Activated CD4-positive, CD25-positive, alpha-beta regulatory T cell treated with anti-CD3 and anti-CD28 coated beads, Interleukin-2, amount 50 U/mL, for 24 hours (primary cell): ENCODE results near the gene CDK5RAP2.
"Not testable (repeated sequence)": the region's sequence is repeated elsewhere in the genome, so short reads cannot be mapped to it uniquely, and the experiment has no call there.

Source experiments
- ATAC-seq, 2 donors: fragments of 150-1000 bp; cut with Tn5 transposase; one replicate each; pipeline ENCODE4 v1.10.0; 2021; ENCODE audit warnings: mild to moderate bottlenecking in 1 of 2, moderate library complexity in 1 of 2

The CDK5RAP2 gene

GRCh38 chr9:120542701-120543490, 37.1 kb downstream of the CDK5RAP2 start:
- ATAC-seq: no peak

DNA sequence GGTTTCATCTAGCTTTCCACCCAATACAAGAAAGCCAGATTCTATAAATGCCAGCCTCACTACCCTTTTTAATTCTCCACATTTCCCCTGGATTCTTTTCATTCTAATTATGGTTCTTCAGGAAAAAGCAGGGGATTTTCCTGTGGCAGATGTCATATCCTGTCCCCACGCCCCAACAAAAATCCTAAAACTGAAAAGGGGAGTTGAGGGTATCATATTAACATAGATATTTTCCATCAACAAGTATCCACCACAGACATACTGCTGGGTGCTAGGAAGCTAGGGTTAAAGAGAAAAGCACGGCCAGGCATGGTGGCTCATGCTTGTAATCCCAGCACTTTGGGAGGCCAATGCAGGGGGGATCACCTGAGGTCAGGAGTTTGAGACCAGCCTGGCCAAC, 38.0 kb downstream of the CDK5RAP2 start:
- ATAC-seq: no peak

DNA sequence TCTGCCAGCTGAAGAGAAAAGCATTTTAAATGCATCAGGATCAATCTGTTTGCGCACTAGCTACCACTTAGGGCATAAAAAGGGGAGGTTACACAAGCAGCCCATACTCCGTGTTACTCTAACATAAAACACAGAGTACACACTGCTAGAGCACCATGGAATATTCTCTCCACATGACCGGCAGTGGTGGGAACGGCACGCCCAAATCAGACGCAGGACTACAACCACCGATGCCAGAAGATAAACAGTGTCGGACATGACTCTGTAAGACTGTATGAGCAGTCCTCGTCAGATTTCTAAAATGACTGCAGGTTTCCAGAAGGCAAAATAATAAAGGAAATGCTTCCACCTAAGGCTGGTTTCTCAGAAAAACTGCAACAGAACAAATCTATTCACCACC, 40.0 kb downstream of the CDK5RAP2 start:
- ATAC-seq: no peak

- ATAC-seq: no peak
Observed at GRCh38 chr9:120538339-120538738, 41.6 kb downstream of the CDK5RAP2 start.

- no peak for ATAC-seq
Observed at GRCh38 chr9:120536949-120537640, 42.9 kb downstream of the CDK5RAP2 start.

GRCh38 chr9:120536094-120536493, 43.9 kb downstream of the CDK5RAP2 start:
- ATAC-seq: no peak

DNA sequence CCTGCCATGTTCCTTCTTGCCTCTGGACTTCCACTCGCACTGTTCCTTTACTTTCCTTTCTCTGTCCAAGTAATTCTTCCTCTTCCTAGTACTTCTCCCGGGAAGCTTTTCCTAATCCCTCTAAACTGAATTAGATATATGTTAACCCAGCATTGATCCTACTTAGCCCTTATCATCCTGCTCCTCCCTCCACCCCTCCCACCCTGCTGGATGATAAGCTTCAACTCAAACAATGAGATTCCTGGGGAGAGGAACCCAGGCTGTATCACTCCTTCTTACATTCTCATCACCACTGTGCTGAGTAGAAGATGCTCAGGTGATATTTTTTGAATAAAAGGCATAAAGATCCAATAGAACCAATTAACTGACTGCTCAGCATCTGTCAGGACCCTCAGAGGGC, 45.7 kb downstream of the CDK5RAP2 start:
- ATAC-seq: no peak

GRCh38 chr9:120532891-120533290, 47.1 kb downstream of the CDK5RAP2 start:
- ATAC-seq: no peak

- ATAC-seq: no peak
Observed at GRCh38 chr9:120532475-120532874, 47.5 kb downstream of the CDK5RAP2 start.

DNA sequence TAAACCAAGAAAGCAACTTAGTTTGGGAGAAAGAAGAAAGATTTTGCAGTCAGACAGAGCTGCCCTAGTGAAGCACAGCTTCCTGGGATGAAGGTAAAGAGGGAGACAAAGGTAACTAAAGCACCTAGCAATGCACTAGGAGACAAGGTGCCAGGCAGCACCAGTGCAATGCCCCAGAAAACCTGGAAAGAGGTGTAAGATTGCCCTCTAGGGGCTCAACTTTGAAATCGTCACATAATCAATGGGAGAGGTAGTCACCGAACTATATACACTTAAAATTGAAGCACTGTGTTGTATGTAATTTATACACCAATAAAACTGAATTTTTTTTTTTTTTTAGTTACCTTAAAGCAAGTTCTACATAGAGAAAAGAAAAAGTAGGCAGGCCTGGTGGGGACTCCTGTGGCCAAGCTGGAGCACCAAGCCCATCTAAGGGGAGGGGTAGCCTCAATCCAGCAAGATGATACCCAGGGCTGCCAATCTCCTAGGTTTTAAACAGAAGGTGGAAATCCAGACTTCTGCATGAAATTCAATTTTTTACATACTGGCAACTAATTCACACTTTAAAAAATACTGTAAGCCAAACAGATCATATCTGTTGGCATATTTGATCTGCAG, 48.2 kb downstream of the CDK5RAP2 start:
- ATAC-seq: no peak

- not testable (repeated sequence) for ATAC-seq
Observed at GRCh38 chr9:120530220-120530832, 49.6 kb downstream of the CDK5RAP2 start.

GRCh38 chr9:120528829-120529228, 51.1 kb downstream of the CDK5RAP2 start:
- no peak for ATAC-seq

GRCh38 chr9:120528327-120528726, 51.6 kb downstream of the CDK5RAP2 start:
- ATAC-seq: no peak

DNA sequence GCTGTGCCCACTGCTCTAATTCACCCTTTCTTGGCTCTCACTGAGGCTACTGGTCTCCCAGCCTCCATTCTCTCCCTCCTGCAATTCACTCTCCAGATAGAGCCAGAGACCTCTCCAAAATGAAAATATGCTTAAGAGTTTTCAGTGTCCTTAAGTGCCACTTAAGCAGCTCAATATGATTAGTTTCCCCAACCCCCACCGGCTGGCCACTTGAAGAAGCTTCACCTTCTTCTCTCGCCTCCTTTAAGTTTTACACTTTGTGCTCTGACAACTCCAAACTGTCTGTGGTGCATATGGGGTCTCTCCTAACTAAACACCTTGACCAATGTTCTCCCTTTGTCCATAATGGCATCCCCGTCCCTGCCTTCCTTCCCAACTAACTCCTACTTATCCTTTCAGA, 53.4 kb downstream of the CDK5RAP2 start:
- no peak for ATAC-seq

- ATAC-seq: no peak
Observed at GRCh38 chr9:120524863-120525262, 55.1 kb downstream of the CDK5RAP2 start.

DNA sequence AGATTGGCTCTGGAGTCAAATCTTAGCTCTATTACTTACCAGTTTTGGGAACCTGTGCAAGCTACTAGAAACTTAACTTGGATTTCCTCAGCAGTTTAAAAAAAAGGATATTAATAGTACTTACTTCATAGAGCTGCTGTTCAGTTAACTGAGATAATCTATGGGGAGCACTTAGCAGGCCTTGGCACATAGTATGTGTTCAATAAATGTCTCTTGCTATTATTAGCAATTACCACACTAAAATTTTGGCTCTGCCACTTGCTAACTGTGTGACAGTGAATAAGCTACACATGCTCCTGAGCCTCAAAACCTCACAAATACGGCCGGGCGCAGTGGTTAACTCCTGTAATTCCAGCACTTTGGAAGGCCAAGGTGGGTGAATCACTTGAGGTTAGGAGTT, 55.9 kb downstream of the CDK5RAP2 start:
- no peak for ATAC-seq

DNA sequence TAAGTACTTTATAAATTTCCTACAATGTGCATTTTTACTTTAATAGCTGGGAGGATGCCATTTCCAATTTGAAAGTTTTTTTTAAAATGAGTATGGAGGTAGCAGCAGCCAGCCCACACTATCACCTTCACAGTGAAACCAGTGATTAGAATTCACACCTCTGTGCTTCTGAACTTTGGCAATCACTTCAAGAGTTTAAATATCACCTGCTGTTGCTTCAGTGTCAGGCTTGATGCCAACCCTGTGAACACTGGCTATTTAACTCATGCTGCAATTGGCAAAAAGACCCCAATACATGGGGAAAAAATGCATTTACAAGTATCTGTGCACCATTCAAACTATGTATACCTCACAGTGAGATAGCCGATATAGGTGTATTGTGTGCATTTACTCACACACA, 57.4 kb downstream of the CDK5RAP2 start:
- ATAC-seq: no peak

DNA sequence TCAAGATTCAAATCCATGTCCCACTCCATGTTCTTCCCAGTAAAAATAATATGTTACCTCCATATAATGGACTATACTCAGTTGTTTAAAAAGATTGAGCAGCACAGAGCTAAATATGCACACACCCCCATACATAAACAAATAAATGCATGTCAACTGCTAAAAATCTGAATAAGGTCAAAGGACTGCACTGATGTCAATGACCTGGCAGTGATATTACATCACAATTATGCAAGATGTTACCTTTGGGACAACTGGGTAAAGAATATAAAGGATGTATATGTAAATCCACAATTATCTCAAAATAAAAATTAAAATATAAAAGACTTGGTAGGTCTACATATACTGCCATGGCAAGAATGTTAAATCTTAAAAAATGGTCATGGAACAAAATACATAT, 57.9 kb downstream of the CDK5RAP2 start:
- ATAC-seq: no peak

DNA sequence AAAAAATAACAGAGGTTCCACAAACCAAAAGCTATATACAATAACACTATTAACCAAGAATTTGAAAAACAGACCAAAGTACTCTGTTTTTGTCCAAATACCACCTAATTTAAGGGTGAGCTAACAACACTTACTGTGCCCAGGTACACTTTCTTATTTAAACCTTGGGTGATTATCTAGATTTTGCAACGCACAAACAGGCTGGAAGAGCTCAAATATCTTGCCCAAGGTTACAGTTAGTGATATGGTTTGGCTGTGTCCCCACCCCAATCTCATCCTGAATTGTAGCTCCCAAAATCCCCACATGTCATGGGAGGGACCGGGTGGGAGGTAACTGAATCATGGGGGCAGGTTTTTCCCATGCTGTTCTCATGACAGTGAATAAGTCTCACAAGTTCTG, 58.9 kb downstream of the CDK5RAP2 start:
- ATAC-seq: no peak

DNA sequence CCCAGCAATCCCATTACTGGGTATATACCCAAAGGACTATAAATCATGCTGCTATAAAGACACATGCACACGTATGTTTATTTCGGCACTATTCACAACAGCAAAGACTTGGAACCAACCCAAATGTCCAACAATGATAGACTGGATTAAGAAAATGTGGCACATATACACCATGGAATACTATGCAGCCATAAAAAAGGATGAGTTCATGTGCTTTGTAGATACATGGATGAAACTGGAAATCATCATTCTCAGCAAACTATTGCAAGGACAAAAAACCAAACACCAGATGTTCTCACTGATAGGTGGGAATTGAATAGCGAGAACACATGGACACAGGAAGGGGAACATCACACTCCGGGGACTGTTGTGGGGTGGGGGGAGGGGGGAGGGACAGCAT, 64.0 kb downstream of the CDK5RAP2 start:
- not testable (repeated sequence) for ATAC-seq

- not testable (repeated sequence) for ATAC-seq
Observed at GRCh38 chr9:120515481-120515880, 64.5 kb downstream of the CDK5RAP2 start.

GRCh38 chr9:120514405-120514804, 65.6 kb downstream of the CDK5RAP2 start:
- no peak for ATAC-seq

DNA sequence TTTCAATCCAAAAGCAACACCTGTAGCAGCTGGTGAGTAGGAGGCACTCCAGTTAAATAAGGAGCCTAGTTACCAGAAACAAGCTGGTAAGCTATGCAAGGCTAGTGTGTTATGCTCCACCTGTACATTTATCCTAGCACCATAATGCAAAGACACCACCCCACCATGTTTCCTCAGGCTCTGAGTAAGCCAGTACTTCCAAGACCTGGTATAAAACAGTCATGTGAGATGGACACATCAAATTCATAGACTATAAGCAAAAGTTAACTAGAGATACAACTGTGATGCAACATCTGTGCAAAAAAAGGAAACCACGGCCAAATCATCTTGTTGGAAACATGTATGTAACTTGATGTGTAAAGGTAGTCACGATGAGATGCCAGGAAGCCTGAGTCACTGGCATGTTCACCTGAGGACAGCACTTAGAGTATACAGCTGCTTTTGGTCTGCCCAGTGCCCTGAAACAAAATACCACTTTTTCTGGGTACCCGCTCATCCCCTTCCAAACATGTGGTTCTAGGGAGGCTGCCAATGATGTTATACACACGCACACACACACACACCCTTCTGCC, 66.1 kb downstream of the CDK5RAP2 start:
- no peak for ATAC-seq
